HepG2 (cell line): ENCODE measurements around the gene CFAP43. TPM values are rescaled to one million over a fixed set of nuclear protein-coding genes. Genes with fewer than 3 reads are reported as not detected.

ENCODE experiments used
- ATAC-seq: fragments of 200-7000 bp; cut with Tn5 transposase; 3 replicates; pipeline ENCODE4 v1.9.1; 2020; ENCODE audit warnings: mild to moderate bottlenecking, moderate library complexity
- BruUV-seq: library from RNA; stranded (reverse); fragments of 400-500 nt; replicated peaks from 2 replicates; lab custom pipeline; 2021; lab: Mats Ljungman, UMichigan
- CTCF ChIA-PET: fragments of 300-600 bp; formaldehyde crosslinking; extraction: SDS; loops from one replicate; lab custom pipeline; 2021; ENCODE audit warnings: low total read pairs, inconsistent platforms, low intra/inter-chr PET ratio; lab: Yijun Ruan, JAX
- POLR2A ChIA-PET: fragments of 350-600 bp; sonication (Branson Sonifier 250); formaldehyde crosslinking; loops from one replicate; lab custom pipeline; 2020; ENCODE audit warnings: antibody characterized with exemption, inconsistent platforms; lab: Yijun Ruan, JAX
- DNase-seq: peaks from one replicate; pipeline ENCODE4 v3.0.0-alpha.2; 2015; ENCODE audit warnings: low spot score
- FAIRE-seq: peaks from 3 replicates; lab custom pipeline; 2011; peaks lifted over from hg19 to GRCh38; lab: Jason Lieb, UNC
- H2AFZ ChIP-seq: one replicate; pipeline ENCODE4 v1.6.1; 2011; ENCODE audit warnings: low read length, inconsistent platforms
- H3K27ac ChIP-seq: fragments of 300-600 bp; 3 replicates; pipeline ENCODE4 v1.8.0; 2011; ENCODE audit warnings: mixed run types, mild to moderate bottlenecking, mixed read lengths, low read length, inconsistent platforms; ENCODE audit not compliant: insufficient read depth; ENCODE audit errors: extremely low read length
- H3K27me3 ChIP-seq, 2 experiments: fragments of 200-600 bp in 1 of 2; 2 replicates in 1 of 2; 3 replicates in 1 of 2; pipeline versions ENCODE4 v1.6.0 to v1.8.0; 2011; ENCODE audit warnings: low read length in 2 of 2, mild to moderate bottlenecking in 2 of 2, moderate library complexity in 2 of 2, inconsistent platforms in 1 of 2; ENCODE audit not compliant: insufficient read depth in 2 of 2, control insufficient read depth in 1 of 2
- H3K36me3 ChIP-seq, 2 experiments: fragments of 200-600 bp in 1 of 2; replicated peaks in 1 of 2; 2 replicates in 1 of 2; 3 replicates in 1 of 2; pipeline versions ENCODE4 v1.5.1 to v1.8.0; 2011; ENCODE audit warnings: low read length in 2 of 2, inconsistent platforms in 1 of 2; ENCODE audit not compliant: insufficient read depth in 2 of 2, control insufficient read depth in 1 of 2
- H3K4me1 ChIP-seq: 2 replicates; pipeline ENCODE4 v1.5.1; 2012; ENCODE audit warnings: low read length, inconsistent platforms; ENCODE audit not compliant: insufficient read depth
- H3K4me2 ChIP-seq: 2 replicates; pipeline ENCODE4 v1.6.0; 2011; ENCODE audit warnings: low read depth, low read length, inconsistent platforms
- H3K4me3 ChIP-seq, 3 experiments: fragments of 200-600 bp in 1 of 3; sonication (generic), shearing (Covaris generic) in 1 of 3; replicated peaks in 1 of 3; 2 replicates each; pipeline ENCODE4 v1.5.1; 2011 to 2016; ENCODE audit warnings: low read length in 3 of 3, inconsistent platforms in 2 of 3, low read depth in 2 of 3, mild to moderate bottlenecking in 2 of 3, control low read depth in 1 of 3, mixed read lengths in 1 of 3; ENCODE audit not compliant: insufficient read depth in 1 of 3
- H3K79me2 ChIP-seq: one replicate; pipeline ENCODE4 v1.6.1; 2011; ENCODE audit warnings: low read length, inconsistent platforms; ENCODE audit not compliant: insufficient read depth
- H3K9ac ChIP-seq: 2 replicates; pipeline ENCODE4 v1.6.0; 2011; ENCODE audit warnings: mild to moderate bottlenecking, low read depth, low read length, inconsistent platforms; ENCODE audit not compliant: insufficient read depth
- H3K9me3 ChIP-seq: 2 replicates; pipeline ENCODE4 v1.5.1; 2012; ENCODE audit warnings: mild to moderate bottlenecking, low read length
- H4K20me1 ChIP-seq: 2 replicates; pipeline ENCODE4 v1.6.0; 2011; ENCODE audit warnings: inconsistent platforms, mild to moderate bottlenecking, low read length, moderate library complexity; ENCODE audit not compliant: insufficient read depth
- AKAP8 ChIP-seq: sonication (generic); formaldehyde crosslinking; IDR thresholded peaks from 2 replicates; pipeline ENCODE4 v1.5.1; 2020; ENCODE audit warnings: mild to moderate bottlenecking, missing genetic modification reagents
- EP300 ChIP-seq, 3 experiments: sonication (generic) in 1 of 3; formaldehyde crosslinking in 1 of 3; IDR thresholded peaks; 2 replicates each; pipeline versions ENCODE4 v1.5.1 to v1.6.1; 2011 to 2020; ENCODE audit warnings: low read depth in 2 of 3, low read length in 2 of 3, borderline replicate concordance in 1 of 3, improper control_type of control experiment in 1 of 3, mild to moderate bottlenecking in 1 of 3, missing genetic modification reagents in 1 of 3, moderate library complexity in 1 of 3
- FOSL2 ChIP-seq: sonication (generic); formaldehyde crosslinking; IDR thresholded peaks from 2 replicates; pipeline ENCODE4 v1.4.0; 2020; ENCODE audit warnings: missing genetic modification reagents
- KLF11 ChIP-seq: IDR thresholded peaks from 2 replicates; pipeline ENCODE4 v1.6.1; 2016; ENCODE audit warnings: missing compliant biosample characterization
- RBM22 ChIP-seq: fragments of 200-400 bp; formaldehyde crosslinking; optimal IDR thresholded peaks from 2 replicates; pipeline ENCODE3; 2017; ENCODE audit warnings: mild to moderate bottlenecking, low read length, moderate library complexity
- RFXAP ChIP-seq: sonication (generic); formaldehyde crosslinking; IDR thresholded peaks from 2 replicates; pipeline ENCODE4 v1.4.0; 2020; ENCODE audit warnings: missing genetic modification reagents, borderline replicate concordance
- SAP130 ChIP-seq: IDR thresholded peaks from 2 replicates; pipeline ENCODE4 v1.6.1; 2016; ENCODE audit warnings: low read depth
- TCF7L2 ChIP-seq: IDR thresholded peaks from 2 replicates; pipeline ENCODE4 v1.6.1; 2011; ENCODE audit warnings: mild to moderate bottlenecking, low read depth, low read length, moderate library complexity
- ZNF296 ChIP-seq: sonication (generic); formaldehyde crosslinking; conservative IDR thresholded peaks from 2 replicates; pipeline ENCODE4 v1.5.0; 2020; ENCODE audit warnings: mild to moderate bottlenecking, missing genetic modification reagents
- ZNF569 ChIP-seq: sonication (generic); formaldehyde crosslinking; IDR thresholded peaks from 2 replicates; pipeline ENCODE4 v1.5.0; 2020; ENCODE audit warnings: mild to moderate bottlenecking, missing genetic modification reagents, moderate library complexity, borderline replicate concordance
- ZNF790 ChIP-seq: sonication (generic); formaldehyde crosslinking; IDR thresholded peaks from 2 replicates; pipeline ENCODE4 v1.8.0; 2022; ENCODE audit warnings: missing genetic modification reagents, mild to moderate bottlenecking, borderline replicate concordance
- ZNF792 ChIP-seq: IDR thresholded peaks from 2 replicates; pipeline ENCODE4 v1.6.1; 2016
- whole genome bisulfite sequencing: methylation state at CpG from one replicate; pipeline ENCODE4 v1.1.6; 2017; ENCODE audit warnings: low lambda C conversion rate; 5-methylcytosine and 5-hydroxymethylcytosine counted together
- in situ Hi-C: cut with HindIII; loops from 2 replicates; pipeline ENCODE4 v1.10.0; 2017; ENCODE audit warnings: low pct_unique_long_range_greater_than_20kb; ENCODE audit not compliant: extremely low pct_ligation_motif_present
- intact Hi-C: fragments of 100-400 bp; cut with micrococcal nuclease; formaldehyde crosslinking; loops from one replicate; pipeline ENCODE4 v1.10.0; 2022; ENCODE audit not compliant: unreplicated experiment
- polyA plus RNA-seq, 8 experiments: library from polyadenylated mRNA; depleted of rRNA in 3 of 8; stranded (reverse) in 7 of 8; unstranded in 1 of 8; fragments of >200 nt; fragmentation: Illumina TruSeq in 4 of 8; extraction: Trizol in 4 of 8; gene quantifications; 2 replicates each; pipeline versions ENCODE4 v1.2.1 to v1.2.3, GENCODE V29; 2011 to 2016; ENCODE audit warnings: low read depth in 4 of 8, missing spikeins in 1 of 8, mixed read lengths in 1 of 8; ENCODE audit not compliant: insufficient read depth in 1 of 8
- total RNA-seq, 5 experiments: library from RNA; depleted of rRNA; stranded (reverse); fragments of >200 nt; fragmentation: Illumina TruSeq; extraction: Trizol; gene quantifications; 2 replicates each; pipeline ENCODE4 v1.2.3, GENCODE V29; 2016; ENCODE audit warnings: low read depth in 1 of 5
- TF ChIP-seq, protein P1 (sequence below): sonication (generic); formaldehyde crosslinking; IDR thresholded peaks from 2 replicates; pipeline ENCODE4 v1.9.0; 2021; ENCODE audit warnings: missing genetic modification reagents, mild to moderate bottlenecking, borderline replicate concordance
- TF ChIP-seq, protein P2 (sequence below): sonication (generic); formaldehyde crosslinking; IDR thresholded peaks from 2 replicates; pipeline ENCODE4 v1.4.0; 2020; ENCODE audit warnings: missing genetic modification reagents; ENCODE audit errors: not compliant biosample characterization

The CFAP43 gene
- total and polyA plus RNA-seq, 2 of the 13 experiments (the other 11 are each of a cell fraction or from before 2014, with no cell fraction given): 0.24 to 0.38 TPM

- FAIRE-seq (peak; percentile 23), ATAC-seq (peak; percentile 55; the same call in 2 of the 3 replicates)
- in situ Hi-C loops: no loop called here
- Histone ChIP-seq H3K4me1 (peaks cover 12% of the 10 kb centered on the region), H3K79me2 (no peaks in the 10 kb centered on the region), H3K9ac (no peak overlapping the region), H4K20me1 (no peaks in the 10 kb centered on the region), H3K27me3 (no peaks in the 10 kb centered on the region)
- WGBS: 5% methylated on average over 3 of the region's 3 CpGs
- TF ChIP-seq SAP130 (CRISPR knock-in tag) (0 out of 2 replicates have a peak, but pooled peaks have one; percentile 8), EP300 (IDR thresholded peaks at IDR 0.05; ENCODE audit: low read depth in 2 of 2, low read length in 2 of 2) (peak in 1 of 2 experiments; percentile 35; a peak in 1 of 4 replicates), EP300 (CRISPR knock-in tag; IDR thresholded peaks at IDR 0.05; ENCODE audit: borderline replicate concordance) (no peak), RFXAP (CRISPR knock-in tag) (no peak), ZNF569 (CRISPR knock-in tag) (no peak), FOSL2 (peak; percentile 35; the same call in 1 of the 2 replicates), KLF11 (CRISPR knock-in tag) (0 out of 2 replicates have a peak, but pooled peaks have one; percentile 7)
- TF ChIP-seq, all 625 proteins: peak for 4
- DNase-seq: peak; percentile 35
- POLR2A ChIA-PET: interaction anchor here (1.6 kb wide), 1 partner anchor 11 kb away, joined by 16 read pairs; the partner anchor contains the start of gene SFR1
- no peak overlapping the region for H2AFZ ChIP-seq
- CTCF ChIA-PET: no interaction called here
- H3K9me3 ChIP-seq: no peaks in the 10 kb centered on the region
- H3K4me3 ChIP-seq: no peak overlapping the region
- no peak overlapping the region for H3K4me2 ChIP-seq
- intact Hi-C loops: no loop called here
- H3K36me3 ChIP-seq: no peaks in the 10 kb centered on the region
- no peak overlapping the region for H3K27ac ChIP-seq
- no TSS peak for BruUV-seq
Measured at GRCh38 chr10:104109908-104110662, 122.1 kb downstream of the CFAP43 start.

DNA sequence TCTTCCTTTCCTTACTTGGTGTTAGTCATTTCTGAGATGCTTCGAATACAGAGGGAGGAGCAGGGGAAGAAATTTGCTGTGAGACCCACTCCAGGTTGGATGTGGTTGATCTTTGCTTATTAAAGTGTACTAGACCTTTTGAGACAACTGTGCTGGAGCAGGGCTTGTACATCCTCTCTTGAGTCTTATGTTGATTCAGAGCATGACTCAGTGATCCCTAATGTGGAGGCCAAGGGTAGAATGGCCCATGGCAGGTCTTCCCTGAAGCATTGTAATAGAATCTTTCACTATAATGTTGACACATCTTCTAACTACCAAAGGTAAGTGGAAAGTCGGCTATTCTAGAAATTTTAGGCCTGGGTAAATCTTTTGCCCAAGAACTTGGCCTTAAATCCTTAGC, 127.2 kb downstream of the CFAP43 start:
- Histone ChIP-seq H2AFZ (no peak overlapping the region), H3K9me3 (no peaks in the 10 kb centered on the region), H3K36me3 (no peaks in the 10 kb centered on the region), H3K9ac (no peak overlapping the region), H3K27me3 (no peaks in the 10 kb centered on the region; a peak in 1 of 5 replicates), H3K79me2 (no peaks in the 10 kb centered on the region), H3K27ac (no peak overlapping the region), H3K4me1 (peaks cover 6% of the 10 kb centered on the region), H4K20me1 (no peaks in the 10 kb centered on the region), H3K4me3 (no peak overlapping the region), H3K4me2 (no peak overlapping the region)
- intact Hi-C loops (no loop called here), in situ Hi-C loops (no loop called here)
- CTCF ChIA-PET: no interaction called here
- POLR2A ChIA-PET: no interaction called here
- ATAC-seq (no peak), DNase-seq (no peak), FAIRE-seq (no peak)
- no TSS peak for BruUV-seq
- 0% methylated on average over 2 of the region's 2 CpGs for WGBS
- TF ChIP-seq RBM22 (no peak), TCF7L2 (no peak), ZNF790 (CRISPR knock-in tag) (no peak), ZNF792 (no peak), ZNF296 (CRISPR knock-in tag) (no peak), AKAP8 (CRISPR knock-in tag) (no peak)
- TF ChIP-seq, protein P1, sequence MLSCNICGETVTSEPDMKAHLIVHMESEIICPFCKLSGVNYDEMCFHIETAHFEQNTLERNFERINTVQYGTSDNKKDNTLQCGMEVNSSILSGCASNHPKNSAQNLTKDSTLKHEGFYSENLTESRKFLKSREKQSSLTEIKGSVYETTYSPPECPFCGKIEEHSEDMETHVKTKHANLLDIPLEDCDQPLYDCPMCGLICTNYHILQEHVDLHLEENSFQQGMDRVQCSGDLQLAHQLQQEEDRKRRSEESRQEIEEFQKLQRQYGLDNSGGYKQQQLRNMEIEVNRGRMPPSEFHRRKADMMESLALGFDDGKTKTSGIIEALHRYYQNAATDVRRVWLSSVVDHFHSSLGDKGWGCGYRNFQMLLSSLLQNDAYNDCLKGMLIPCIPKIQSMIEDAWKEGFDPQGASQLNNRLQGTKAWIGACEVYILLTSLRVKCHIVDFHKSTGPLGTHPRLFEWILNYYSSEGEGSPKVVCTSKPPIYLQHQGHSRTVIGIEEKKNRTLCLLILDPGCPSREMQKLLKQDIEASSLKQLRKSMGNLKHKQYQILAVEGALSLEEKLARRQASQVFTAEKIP (CRISPR knock-in tag): no peak
- TF ChIP-seq, protein P2, sequence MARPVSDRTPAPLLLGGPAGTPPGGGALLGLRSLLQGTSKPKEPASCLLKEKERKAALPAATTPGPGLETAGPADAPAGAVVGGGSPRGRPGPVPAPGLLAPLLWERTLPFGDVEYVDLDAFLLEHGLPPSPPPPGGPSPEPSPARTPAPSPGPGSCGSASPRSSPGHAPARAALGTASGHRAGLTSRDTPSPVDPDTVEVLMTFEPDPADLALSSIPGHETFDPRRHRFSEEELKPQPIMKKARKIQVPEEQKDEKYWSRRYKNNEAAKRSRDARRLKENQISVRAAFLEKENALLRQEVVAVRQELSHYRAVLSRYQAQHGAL (CRISPR knock-in tag): no peak
